Neural cell (in vitro differentiated cells): ENCODE data around the gene ADAP1. TPM values are rescaled to one million over a fixed set of nuclear protein-coding genes. Genes with fewer than 3 reads are reported as not detected.
"Not testable (repeated sequence)": the region's sequence is repeated elsewhere in the genome, so short reads cannot be mapped to it uniquely, and the experiment has no call there.

ENCODE experiments used
- H2AFZ ChIP-seq: fragments of 200-600, 300-800 bp; sonication (generic), shearing (Covaris generic); 2 replicates; pipeline ENCODE4 v1.6.0; 2014; ENCODE audit warnings: low read depth, mild to moderate bottlenecking, antibody characterized with exemption, low read length, moderate library complexity
- H3F3A ChIP-seq: fragments of 200-600 bp; shearing (Covaris generic); 2 replicates; pipeline ENCODE4 v1.6.1; 2016; ENCODE audit warnings: mild to moderate bottlenecking, moderate library complexity, mixed read lengths, antibody characterized with exemption, low read length; ENCODE audit not compliant: insufficient read depth, poor library complexity, severe bottlenecking
- H3K27ac ChIP-seq: fragments of 200-600, 300-800 bp; sonication (generic), shearing (Covaris generic); 2 replicates; pipeline ENCODE4 v1.5.1; 2014; ENCODE audit warnings: mild to moderate bottlenecking, low read length, moderate library complexity
- H3K27me3 ChIP-seq: fragments of 300-800, 200-600 bp; sonication (generic), shearing (Covaris generic); 2 replicates; pipeline ENCODE4 v1.6.0; 2014; ENCODE audit warnings: mild to moderate bottlenecking, low read depth, low read length, moderate library complexity; ENCODE audit not compliant: insufficient read depth
- H3K36me3 ChIP-seq: fragments of 300-800, 200-600 bp; sonication (generic), shearing (Covaris generic); 2 replicates; pipeline ENCODE4 v1.5.1; 2014; ENCODE audit warnings: mild to moderate bottlenecking, antibody characterized with exemption, low read length, moderate library complexity; ENCODE audit not compliant: insufficient read depth
- H3K4me2 ChIP-seq: fragments of 300-800, 200-600 bp; sonication (generic), shearing (Covaris generic); 2 replicates; pipeline ENCODE4 v1.6.0; 2014; ENCODE audit warnings: mild to moderate bottlenecking, low read length
- H3K4me3 ChIP-seq: fragments of 300-800, 200-600 bp; sonication (generic), shearing (Covaris generic); 2 replicates; pipeline ENCODE4 v1.5.1; 2014; ENCODE audit warnings: mild to moderate bottlenecking, low read length, moderate library complexity
- H3K79me2 ChIP-seq: fragments of 200-600 bp; shearing (Covaris generic); replicated peaks from 2 replicates; pipeline ENCODE4 v1.6.0; 2014; ENCODE audit warnings: mild to moderate bottlenecking, low read length, moderate library complexity; ENCODE audit not compliant: insufficient read depth
- H3K9ac ChIP-seq: fragments of 300-800, 200-600 bp; sonication (generic), shearing (Covaris generic); 2 replicates; pipeline ENCODE4 v1.6.1; 2016; ENCODE audit warnings: mild to moderate bottlenecking, low read length, mixed read lengths
- H3K9me2 ChIP-seq: fragments of 200-600 bp; shearing (Covaris generic); 2 replicates; pipeline ENCODE4 v1.6.1; 2016; ENCODE audit warnings: mild to moderate bottlenecking, low read length, mixed read lengths; ENCODE audit not compliant: insufficient read depth
- H3K9me3 ChIP-seq: fragments of 200-600, 300-800 bp; sonication (generic), shearing (Covaris generic); 2 replicates; pipeline ENCODE4 v1.6.1; 2016; ENCODE audit warnings: mild to moderate bottlenecking, mixed run types, low read length, moderate library complexity, mixed read lengths
- H4K20me1 ChIP-seq: fragments of 200-600 bp; shearing (Covaris generic); 2 replicates; pipeline ENCODE4 v1.6.1; 2016; ENCODE audit warnings: mild to moderate bottlenecking, mixed run types; ENCODE audit not compliant: insufficient read depth
- CTCF ChIP-seq: fragments of 450-650 bp; IDR thresholded peaks from 2 replicates; pipeline ENCODE4 v1.5.1; 2014; ENCODE audit warnings: antibody characterized with exemption, mild to moderate bottlenecking, moderate library complexity; ENCODE audit not compliant: poor library complexity, severe bottlenecking
- EP300 ChIP-seq: fragments of 450-650 bp; conservative IDR thresholded peaks from 2 replicates; pipeline ENCODE4 v1.6.1; 2014; ENCODE audit warnings: antibody characterized with exemption, mild to moderate bottlenecking, moderate library complexity; ENCODE audit not compliant: poor library complexity, severe bottlenecking
- EZH2 ChIP-seq: fragments of 200-600, 300-800 bp; shearing (Covaris generic), sonication (generic); IDR thresholded peaks from 2 replicates; pipeline ENCODE4 v1.6.1; 2014; ENCODE audit warnings: antibody characterized with exemption, low read length, borderline replicate concordance, mild to moderate bottlenecking; ENCODE audit not compliant: insufficient read depth, poor library complexity, severe bottlenecking
- MXI1 ChIP-seq: fragments of 450-650 bp; conservative IDR thresholded peaks from 2 replicates; pipeline ENCODE4 v1.6.1; 2014; ENCODE audit warnings: antibody characterized with exemption, mild to moderate bottlenecking; ENCODE audit not compliant: poor library complexity, severe bottlenecking
- POLR2AphosphoS5 ChIP-seq: IDR thresholded peaks from 2 replicates; pipeline ENCODE4 v1.6.1; 2012
- RAD21 ChIP-seq: fragments of 450-650 bp; conservative IDR thresholded peaks from 2 replicates; pipeline ENCODE4 v1.6.1; 2014; ENCODE audit warnings: antibody characterized with exemption, mild to moderate bottlenecking, moderate library complexity
- SMC3 ChIP-seq: fragments of 450-650 bp; conservative IDR thresholded peaks from 2 replicates; pipeline ENCODE4 v1.6.1; 2014; ENCODE audit warnings: antibody characterized with exemption, mild to moderate bottlenecking, moderate library complexity; ENCODE audit not compliant: poor library complexity
- TAF1 ChIP-seq: IDR thresholded peaks from 2 replicates; pipeline ENCODE4 v1.6.1; 2012; ENCODE audit warnings: low read depth
- polyA plus RNA-seq: library from polyadenylated mRNA; depleted of rRNA; stranded (reverse); fragments of >200 nt; gene quantifications from 2 replicates; pipeline ENCODE4 v1.2.3, GENCODE V29; 2014
- TF ChIP-seq, protein P1 (sequence below): IDR thresholded peaks from 2 replicates; pipeline ENCODE4 v1.6.1; 2012; ENCODE audit warnings: borderline replicate concordance

The ADAP1 gene
- polyA plus RNA-seq, 1 donor from 2014 or later, result 76.8 TPM

- no peaks in the 10 kb centered on the region for H3K9me2 ChIP-seq
- no peak overlapping the region for H3K4me2 ChIP-seq
- no peaks in the 10 kb centered on the region for H3K27me3 ChIP-seq
- no peaks in the 10 kb centered on the region for H3K79me2 ChIP-seq
- H2AFZ ChIP-seq, result no peak overlapping the region
- H3K9me3 ChIP-seq, result no peaks in the 10 kb centered on the region
- H3K36me3 ChIP-seq, result no peaks in the 10 kb centered on the region
- H3K9ac ChIP-seq, result no peak overlapping the region
- no peaks in the 10 kb centered on the region for H4K20me1 ChIP-seq
- no peak overlapping the region for H3K27ac ChIP-seq
- no peak overlapping the region for H3K4me3 ChIP-seq
- no peak for TF ChIP-seq MXI1
- TF ChIP-seq SMC3, result no peak
- TF ChIP-seq RAD21, result no peak
- no peak for TF ChIP-seq EP300
- no peak for TF ChIP-seq CTCF
- no peak for TF ChIP-seq EZH2
- TF ChIP-seq, protein P1, sequence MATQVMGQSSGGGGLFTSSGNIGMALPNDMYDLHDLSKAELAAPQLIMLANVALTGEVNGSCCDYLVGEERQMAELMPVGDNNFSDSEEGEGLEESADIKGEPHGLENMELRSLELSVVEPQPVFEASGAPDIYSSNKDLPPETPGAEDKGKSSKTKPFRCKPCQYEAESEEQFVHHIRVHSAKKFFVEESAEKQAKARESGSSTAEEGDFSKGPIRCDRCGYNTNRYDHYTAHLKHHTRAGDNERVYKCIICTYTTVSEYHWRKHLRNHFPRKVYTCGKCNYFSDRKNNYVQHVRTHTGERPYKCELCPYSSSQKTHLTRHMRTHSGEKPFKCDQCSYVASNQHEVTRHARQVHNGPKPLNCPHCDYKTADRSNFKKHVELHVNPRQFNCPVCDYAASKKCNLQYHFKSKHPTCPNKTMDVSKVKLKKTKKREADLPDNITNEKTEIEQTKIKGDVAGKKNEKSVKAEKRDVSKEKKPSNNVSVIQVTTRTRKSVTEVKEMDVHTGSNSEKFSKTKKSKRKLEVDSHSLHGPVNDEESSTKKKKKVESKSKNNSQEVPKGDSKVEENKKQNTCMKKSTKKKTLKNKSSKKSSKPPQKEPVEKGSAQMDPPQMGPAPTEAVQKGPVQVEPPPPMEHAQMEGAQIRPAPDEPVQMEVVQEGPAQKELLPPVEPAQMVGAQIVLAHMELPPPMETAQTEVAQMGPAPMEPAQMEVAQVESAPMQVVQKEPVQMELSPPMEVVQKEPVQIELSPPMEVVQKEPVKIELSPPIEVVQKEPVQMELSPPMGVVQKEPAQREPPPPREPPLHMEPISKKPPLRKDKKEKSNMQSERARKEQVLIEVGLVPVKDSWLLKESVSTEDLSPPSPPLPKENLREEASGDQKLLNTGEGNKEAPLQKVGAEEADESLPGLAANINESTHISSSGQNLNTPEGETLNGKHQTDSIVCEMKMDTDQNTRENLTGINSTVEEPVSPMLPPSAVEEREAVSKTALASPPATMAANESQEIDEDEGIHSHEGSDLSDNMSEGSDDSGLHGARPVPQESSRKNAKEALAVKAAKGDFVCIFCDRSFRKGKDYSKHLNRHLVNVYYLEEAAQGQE, result no peak
- TF ChIP-seq TAF1, result no peak
- TF ChIP-seq POLR2AphosphoS5, result no peak
- H3F3A ChIP-seq, result no peaks in the 10 kb centered on the region
These were observed 9.3 kb downstream of the ADAP1 start for GRCh38 chr7:945147-945555.

DNA sequence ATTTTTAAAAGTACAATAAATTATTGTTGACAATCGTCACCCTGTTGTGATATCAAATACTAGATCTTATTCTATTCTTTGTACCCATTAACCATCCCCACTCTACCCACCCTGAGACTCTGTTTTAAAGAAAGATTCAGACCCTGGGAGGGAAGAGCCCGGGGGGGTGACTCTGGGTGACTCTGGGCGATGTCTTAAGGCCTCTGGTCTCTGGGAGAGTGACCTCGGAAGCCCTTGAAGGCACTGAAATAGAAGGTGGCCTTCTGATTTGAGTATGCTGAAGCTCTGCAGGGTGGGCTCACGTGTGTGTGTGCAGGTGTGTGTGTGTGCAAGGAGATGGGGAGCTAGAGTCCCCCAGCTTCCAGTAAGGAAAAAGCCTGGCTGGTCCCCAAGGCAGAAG, 9.7 kb downstream of the ADAP1 start:
- H4K20me1 ChIP-seq, result no peaks in the 10 kb centered on the region
- no peak overlapping the region for H3K27ac ChIP-seq
- no peak overlapping the region for H3K9ac ChIP-seq
- H3K4me3 ChIP-seq, result no peak overlapping the region
- H3K27me3 ChIP-seq, result no peaks in the 10 kb centered on the region
- no peaks in the 10 kb centered on the region for H3F3A ChIP-seq
- H3K79me2 ChIP-seq, result no peaks in the 10 kb centered on the region
- TF ChIP-seq EP300 (no peak), MXI1 (no peak), RAD21 (no peak), TAF1 (no peak), CTCF (no peak), POLR2AphosphoS5 (no peak), EZH2 (no peak), SMC3 (no peak)
- TF ChIP-seq, protein P1, result no peak
- H3K36me3 ChIP-seq, result no peaks in the 10 kb centered on the region
- H3K4me2 ChIP-seq, result no peak overlapping the region
- no peaks in the 10 kb centered on the region for H3K9me2 ChIP-seq
- no peak overlapping the region for H2AFZ ChIP-seq
- no peaks in the 10 kb centered on the region for H3K9me3 ChIP-seq

- H2AFZ ChIP-seq, H4K20me1 ChIP-seq, H3F3A ChIP-seq, H3K27me3 ChIP-seq, H3K4me2 ChIP-seq, H3K4me3 ChIP-seq, H3K36me3 ChIP-seq, H3K27ac ChIP-seq, H3K79me2 ChIP-seq, H3K9me2 ChIP-seq, H3K9me3 ChIP-seq, H3K9ac ChIP-seq: not testable (repeated sequence)
These were observed 10.7 kb downstream of the ADAP1 start for GRCh38 chr7:943793-944192.
